HCT116 (cell line): Measurements from ENCODE around the gene RFX3. TPM values are rescaled to one million over a fixed set of nuclear protein-coding genes. Genes with fewer than 3 reads are reported as not detected.

ENCODE experiments used
- ATAC-seq: fragments of 200-7000 bp; cut with Tn5 transposase; 2 replicates; pipeline ENCODE4 v1.9.1; 2020; ENCODE audit warnings: mild to moderate bottlenecking, moderate library complexity
- BruUV-seq: library from RNA; stranded (reverse); fragments of 400-500 nt; replicated peaks from 2 replicates; lab custom pipeline; 2021; lab: Mats Ljungman, UMichigan
- CTCF ChIA-PET: fragments of 300-600 bp; sonication (Branson Sonifier 250); formaldehyde crosslinking; loops from one replicate; lab custom pipeline; 2021; ENCODE audit warnings: antibody characterized with exemption; lab: Charles Lee
- POLR2A ChIA-PET: fragments of 300-600, 350-600 bp; sonication (Branson Sonifier 250); formaldehyde crosslinking; loops from one replicate; lab custom pipeline; 2021; ENCODE audit warnings: antibody characterized with exemption; lab: Charles Lee
- RAD21 ChIA-PET, 2 experiments: fragments of 300-600 bp; sonication (Branson Sonifier 250); formaldehyde crosslinking; loops; one replicate each; lab custom pipeline; 2023; ENCODE audit warnings: low total read pairs in 2 of 2; ENCODE audit not compliant: uncharacterized antibody in 2 of 2, unreplicated experiment in 2 of 2, low non-redundant PET in 1 of 2; lab: Charles Lee
- DNase-seq: peaks from one replicate; pipeline ENCODE4 v3.0.0-alpha.2; 2010; ENCODE audit warnings: low read depth, low spot score
- H2AFZ ChIP-seq: fragments of 200-600 bp; shearing (Covaris generic), sonication (generic); 2 replicates; pipeline ENCODE4 v1.6.1; 2017; ENCODE audit warnings: low read depth, mixed run types, mixed read lengths, antibody characterized with exemption, low read length; ENCODE audit not compliant: poor library complexity, severe bottlenecking
- H3K27ac ChIP-seq: 2 replicates; pipeline ENCODE4 v1.5.1; 2012; ENCODE audit warnings: low read depth, low read length
- H3K27me3 ChIP-seq: fragments of 200-600 bp; sonication (generic); 2 replicates; pipeline ENCODE4 v1.6.1; 2016; ENCODE audit warnings: mixed run types, low read length, mixed read lengths; ENCODE audit not compliant: insufficient read depth
- H3K36me3 ChIP-seq, 2 experiments: fragments of 200-500 bp in 1 of 2; fragments of 200-600 bp in 1 of 2; sonication (Bioruptor generic) in 1 of 2; sonication (generic) in 1 of 2; 2 replicates each; pipeline versions ENCODE4 v1.5.1 to v1.6.1; 2014 to 2016; ENCODE audit warnings: low read length in 2 of 2, inconsistent platforms in 1 of 2, mixed read lengths in 1 of 2, mixed run types in 1 of 2; ENCODE audit not compliant: insufficient read depth in 2 of 2, control insufficient read depth in 1 of 2
- H3K4me1 ChIP-seq, 2 experiments: fragments of 200-600 bp in 1 of 2; sonication (generic) in 1 of 2; 2 replicates each; pipeline versions ENCODE4 v1.5.1 to v1.6.1; 2012 to 2017; ENCODE audit warnings: low read length in 2 of 2, inconsistent platforms in 1 of 2, mild to moderate bottlenecking in 1 of 2, mixed read lengths in 1 of 2, mixed run types in 1 of 2, moderate library complexity in 1 of 2; ENCODE audit not compliant: insufficient read depth in 2 of 2, control insufficient read depth in 1 of 2
- H3K4me2 ChIP-seq: fragments of 200-600 bp; sonication (generic); 2 replicates; pipeline ENCODE4 v1.6.1; 2017; ENCODE audit warnings: mixed run types, low read length, mixed read lengths
- H3K4me3 ChIP-seq, 2 experiments: fragments of 200-600 bp in 1 of 2; sonication (generic) in 1 of 2; replicated peaks in 1 of 2; 2 replicates each; pipeline ENCODE4 v1.5.1; 2011 to 2016; ENCODE audit warnings: low read length in 2 of 2, control low read depth in 1 of 2, low read depth in 1 of 2, mild to moderate bottlenecking in 1 of 2, mixed read lengths in 1 of 2, mixed run types in 1 of 2
- H3K79me2 ChIP-seq: fragments of 200-600 bp; sonication (generic); 2 replicates; pipeline ENCODE4 v1.6.1; 2017; ENCODE audit warnings: mild to moderate bottlenecking, mixed run types, low read length, moderate library complexity, mixed read lengths; ENCODE audit not compliant: insufficient read depth
- H3K9ac ChIP-seq: fragments of 200-600 bp; sonication (generic); 2 replicates; pipeline ENCODE4 v1.6.1; 2016; ENCODE audit warnings: low read length, mixed read lengths
- H3K9me2 ChIP-seq: fragments of 200-600 bp; sonication (generic), shearing (Covaris generic); 2 replicates; pipeline ENCODE4 v1.6.1; 2017; ENCODE audit warnings: mixed run types, mild to moderate bottlenecking, moderate library complexity; ENCODE audit not compliant: insufficient read depth
- H3K9me3 ChIP-seq, 2 experiments: fragments of 200-500 bp in 1 of 2; fragments of 200-600 bp in 1 of 2; sonication (Bioruptor generic) in 1 of 2; sonication (generic) in 1 of 2; 2 replicates each; pipeline ENCODE4 v1.6.1; 2014 to 2017; ENCODE audit warnings: low read length in 2 of 2, mixed read lengths in 2 of 2, inconsistent platforms in 1 of 2, low read depth in 1 of 2, mild to moderate bottlenecking in 1 of 2, mixed run types in 1 of 2, moderate library complexity in 1 of 2; ENCODE audit not compliant: control insufficient read depth in 1 of 2, insufficient read depth in 1 of 2
- H4K20me1 ChIP-seq: fragments of 200-600 bp; sonication (generic), shearing (Covaris generic); 2 replicates; pipeline ENCODE4 v1.6.1; 2017; ENCODE audit warnings: mixed run types, mild to moderate bottlenecking, moderate library complexity; ENCODE audit not compliant: insufficient read depth
- ATF3 ChIP-seq: IDR thresholded peaks from 2 replicates; pipeline ENCODE4 v1.6.1; 2012
- CEBPB ChIP-seq: IDR thresholded peaks from 2 replicates; pipeline ENCODE4 v1.6.1; 2012; ENCODE audit warnings: low read depth
- CTCF ChIP-seq, 3 experiments: fragments of 200-600 bp in 1 of 3; sonication (generic) in 1 of 3; IDR thresholded peaks in 2 of 3; conservative IDR thresholded peaks in 1 of 3; 2 replicates each; pipeline ENCODE4 v1.5.1; 2012 to 2017; ENCODE audit warnings: low read depth in 2 of 3, low read length in 2 of 3, antibody characterized with exemption in 1 of 3, borderline replicate concordance in 1 of 3, control low read depth in 1 of 3, mild to moderate bottlenecking in 1 of 3, mixed read lengths in 1 of 3, mixed run types in 1 of 3, moderate library complexity in 1 of 3; ENCODE audit not compliant: insufficient read depth in 1 of 3
- ELF1 ChIP-seq: IDR thresholded peaks from 2 replicates; pipeline ENCODE4 v1.6.1; 2012; ENCODE audit warnings: low read depth, borderline replicate concordance
- EZH2phosphoT487 ChIP-seq: fragments of 200-600 bp; IDR thresholded peaks from 2 replicates; pipeline ENCODE4 v1.6.1; 2018; ENCODE audit warnings: antibody characterized with exemption, borderline replicate concordance
- FOSL1 ChIP-seq: IDR thresholded peaks from 2 replicates; pipeline ENCODE4 v1.6.1; 2012; ENCODE audit warnings: low read depth
- JUND ChIP-seq: IDR thresholded peaks from 2 replicates; pipeline ENCODE4 v1.6.1; 2012
- MAX ChIP-seq: IDR thresholded peaks from 2 replicates; pipeline ENCODE4 v1.6.1; 2012
- POLR2A ChIP-seq: IDR thresholded peaks from 2 replicates; pipeline ENCODE4 v1.7.0; 2011; ENCODE audit warnings: borderline replicate concordance; ENCODE audit not compliant: insufficient read depth, insufficient read length; ENCODE audit errors: extremely low read depth
- RAD21 ChIP-seq: IDR thresholded peaks from 2 replicates; pipeline ENCODE4 v1.6.1; 2012; ENCODE audit warnings: low read depth, mild to moderate bottlenecking
- SP1 ChIP-seq: IDR thresholded peaks from 2 replicates; pipeline ENCODE4 v1.6.1; 2012; ENCODE audit warnings: low read depth
- ZBTB33 ChIP-seq: IDR thresholded peaks from 2 replicates; pipeline ENCODE4 v1.6.1; 2011; ENCODE audit warnings: mild to moderate bottlenecking, low read length, moderate library complexity; ENCODE audit not compliant: insufficient replicate concordance; ENCODE audit errors: extremely low read depth
- ZFX ChIP-seq: fragments of 450-650 bp; IDR thresholded peaks from 2 replicates; pipeline ENCODE4 v1.6.1; 2017
- ZNF274 ChIP-seq: fragments of 200-500 bp; sonication (Bioruptor generic); IDR thresholded peaks from 2 replicates; pipeline ENCODE4 v1.6.1; 2014; ENCODE audit warnings: mild to moderate bottlenecking, low read depth, low read length, inconsistent platforms
- intact Hi-C: fragments of 100-400 bp; cut with micrococcal nuclease; formaldehyde crosslinking; loops from 2 replicates; pipeline ENCODE4 v1.10.0; 2022
- total RNA-seq: library from RNA; stranded (reverse); gene quantifications from one replicate; pipeline ENCODE4 v1.2.1, GENCODE V29; 2021; ENCODE audit not compliant: unreplicated experiment

RFX3 gene
- total RNA-seq, 1 experiment from 2014 or later: 11.8 TPM

- DNase-seq: no peak
- H3K27me3 ChIP-seq: no peaks in the 10 kb centered on the region
- no peak overlapping the region for H3K27ac ChIP-seq
- no peaks in the 10 kb centered on the region for H3K9me3 ChIP-seq
- no TSS peak for BruUV-seq
- H2AFZ ChIP-seq: no peak overlapping the region
- no peaks in the 10 kb centered on the region for H4K20me1 ChIP-seq
- ATAC-seq: no peak
- no peaks in the 10 kb centered on the region for H3K79me2 ChIP-seq
- CTCF ChIA-PET: no interaction called here
- TF ChIP-seq ZNF274 (no peak), CEBPB (no peak), RAD21 (no peak), ATF3 (no peak), ELF1 (no peak), POLR2A (no peak), MAX (no peak), EZH2phosphoT487 (no peak), CTCF (IDR thresholded peaks at IDR 0.05 in 2 of 3, conservative IDR thresholded peaks at IDR 0.05 in 1 of 3; ENCODE audit: borderline replicate concordance in 1 of 3, insufficient read depth in 1 of 3, low read depth in 2 of 3, low read length in 2 of 3) (no peak), FOSL1 (no peak), ZBTB33 (no peak), JUND (no peak), SP1 (no peak), ZFX (no peak)
- TF ChIP-seq, all 23 proteins: peak for 0
- Histone ChIP-seq H3K36me3 (no peaks in the 10 kb centered on the region), H3K9ac (no peak overlapping the region), H3K4me2 (no peak overlapping the region), H3K4me3 (no peak overlapping the region), H3K9me2 (no peaks in the 10 kb centered on the region), H3K4me1 (no peaks in the 10 kb centered on the region)
- POLR2A ChIA-PET: no interaction called here
- intact Hi-C loops: no loop called here
- RAD21 ChIA-PET: no interaction called here
These were observed 66.9 kb downstream of the RFX3 start for GRCh38 chr9:3458806-3459475.
